Endothelial cell of umbilical vein (primary cell): Measurements from ENCODE around the gene CPNE1. TPM values are rescaled to one million over a fixed set of nuclear protein-coding genes. Genes with fewer than 3 reads are reported as not detected.

Experiments used
- BruUV-seq: library from RNA; stranded (reverse); fragments of 400-500 nt; replicated peaks from 2 replicates; lab custom pipeline; 2021; lab: Mats Ljungman, UMichigan
- CTCF ChIA-PET: fragments of 300-600, 350-600 bp; sonication (Branson Sonifier 250); formaldehyde crosslinking; loops from one replicate; lab custom pipeline; 2021; ENCODE audit warnings: antibody characterized with exemption, inconsistent platforms; lab: Charles Lee
- POLR2A ChIA-PET: fragments of 300-600, 350-600 bp; sonication (Branson Sonifier 250); formaldehyde crosslinking; loops from one replicate; lab custom pipeline; 2021; ENCODE audit warnings: antibody characterized with exemption, inconsistent platforms; lab: Charles Lee
- DNase-seq: peaks from one replicate; pipeline ENCODE4 v3.0.0-alpha.2; 2011; ENCODE audit warnings: low read depth, low spot score
- FAIRE-seq: peaks from 2 replicates; lab custom pipeline; 2011; peaks lifted over from hg19 to GRCh38; lab: Jason Lieb, UNC
- H2AFZ ChIP-seq: 2 replicates; pipeline ENCODE4 v1.6.0; 2012; ENCODE audit warnings: low read depth, low read length, control low read depth, inconsistent platforms
- H3K27ac ChIP-seq: 2 replicates; pipeline ENCODE4 v1.5.1; 2011; ENCODE audit warnings: low read depth, mild to moderate bottlenecking, control low read depth, low read length, moderate library complexity; ENCODE audit not compliant: insufficient read depth
- H3K27me3 ChIP-seq, 2 experiments: 2 replicates each; pipeline versions ENCODE4 v1.6.0 to v1.6.1; 2011; ENCODE audit warnings: low read length in 2 of 2, mixed read lengths in 1 of 2; ENCODE audit not compliant: control insufficient read depth in 2 of 2, insufficient read depth in 2 of 2
- H3K36me3 ChIP-seq, 2 experiments: 2 replicates in 1 of 2; 3 replicates in 1 of 2; pipeline ENCODE4 v1.5.1; 2011; ENCODE audit warnings: low read length in 2 of 2, mild to moderate bottlenecking in 1 of 2, moderate library complexity in 1 of 2; ENCODE audit not compliant: control insufficient read depth in 2 of 2, insufficient read depth in 2 of 2; ENCODE audit errors: extremely low read depth in 1 of 2
- H3K4me1 ChIP-seq: 3 replicates; pipeline ENCODE4 v1.5.1; 2011; ENCODE audit warnings: mild to moderate bottlenecking, low read length; ENCODE audit not compliant: control insufficient read depth, insufficient read depth; ENCODE audit errors: extremely low read depth
- H3K4me2 ChIP-seq: 2 replicates; pipeline ENCODE4 v1.6.1; 2011; ENCODE audit warnings: low read length, control low read depth, mixed read lengths; ENCODE audit not compliant: insufficient read depth
- H3K4me3 ChIP-seq, 3 experiments: fragments of 200-600 bp in 1 of 3; sonication (generic), shearing (Covaris generic) in 1 of 3; replicated peaks in 1 of 3; 2 replicates each; pipeline ENCODE4 v1.5.1; 2011 to 2016; ENCODE audit warnings: control low read depth in 3 of 3, low read length in 3 of 3, mild to moderate bottlenecking in 2 of 3, inconsistent platforms in 1 of 3, low read depth in 1 of 3, moderate library complexity in 1 of 3; ENCODE audit not compliant: insufficient read depth in 1 of 3
- H3K79me2 ChIP-seq: 2 replicates; pipeline ENCODE4 v1.6.0; 2012; ENCODE audit warnings: low read length, inconsistent platforms; ENCODE audit not compliant: control insufficient read depth, insufficient read depth
- H3K9ac ChIP-seq: replicated peaks from 2 replicates; pipeline ENCODE3; 2011; ENCODE audit warnings: low read length, control low read depth; ENCODE audit not compliant: insufficient read depth; ENCODE audit errors: extremely low read depth
- H3K9me1 ChIP-seq: replicated peaks from 3 replicates; pipeline ENCODE4 v1.6.0; 2011; ENCODE audit warnings: mild to moderate bottlenecking, low read length; ENCODE audit not compliant: control insufficient read depth, insufficient read depth; ENCODE audit errors: extremely low read depth
- H3K9me3 ChIP-seq: replicated peaks from 2 replicates; pipeline ENCODE4 v1.5.1; 2012; ENCODE audit warnings: low read length, inconsistent platforms; ENCODE audit not compliant: control insufficient read depth, insufficient read depth
- H4K20me1 ChIP-seq: replicated peaks from 2 replicates; pipeline ENCODE3; 2011; ENCODE audit warnings: mild to moderate bottlenecking, low read length; ENCODE audit not compliant: control insufficient read depth, insufficient read depth; ENCODE audit errors: extremely low read depth
- CTCF ChIP-seq, 2 donors: IDR thresholded peaks; 1 replicate in 1 of 2; 2 replicates in 1 of 2; pipeline ENCODE4 v1.5.1; 2011; ENCODE audit warnings: low read length in 2 of 2, mild to moderate bottlenecking in 2 of 2, moderate library complexity in 2 of 2, control low read depth in 1 of 2, inconsistent platforms in 1 of 2, low read depth in 1 of 2; ENCODE audit not compliant: insufficient read depth in 1 of 2; ENCODE audit errors: extremely low read depth in 1 of 2
- EZH2 ChIP-seq: IDR thresholded peaks from 2 replicates; pipeline ENCODE4 v1.6.1; 2012; ENCODE audit warnings: borderline replicate concordance, low read depth, mild to moderate bottlenecking, moderate library complexity, low read length, inconsistent platforms; ENCODE audit not compliant: severe bottlenecking
- GATA2 ChIP-seq: IDR thresholded peaks from 2 replicates; pipeline ENCODE4 v1.7.0; 2011; ENCODE audit warnings: low read depth, mild to moderate bottlenecking, moderate library complexity, mixed read lengths, low read length; ENCODE audit not compliant: insufficient read length, insufficient read depth
- JUN ChIP-seq: IDR thresholded peaks from 2 replicates; pipeline ENCODE4 v1.6.1; 2011; ENCODE audit warnings: borderline replicate concordance, low read depth; ENCODE audit not compliant: insufficient read length, insufficient read depth
- MAX ChIP-seq: IDR thresholded peaks from 2 replicates; pipeline ENCODE4 v1.6.1; 2011; ENCODE audit not compliant: insufficient read depth, insufficient read length
- MYC ChIP-seq: IDR thresholded peaks from one replicate; pipeline ENCODE4 v1.6.1; 2011; ENCODE audit warnings: mild to moderate bottlenecking, low read depth, low read length
- POLR2A ChIP-seq: IDR thresholded peaks from 2 replicates; pipeline ENCODE4 v1.6.1; 2012; ENCODE audit warnings: low read depth, mild to moderate bottlenecking, control low read depth, low read length
- POLR2AphosphoS5 ChIP-seq: IDR thresholded peaks from 2 replicates; pipeline ENCODE4 v1.6.1; 2012; ENCODE audit warnings: low read depth, mild to moderate bottlenecking, control low read depth, low read length, moderate library complexity; ENCODE audit not compliant: insufficient read depth
- dilution Hi-C: fragments of 300-500 bp; cut with MboI; formaldehyde crosslinking; loops from one replicate; pipeline ENCODE4 v1.15.0; 2019; ENCODE audit warnings: low sequenced_read_pairs; ENCODE audit not compliant: extremely low pct_ligation_motif_present
- intact Hi-C: fragments of 100-400 bp; cut with micrococcal nuclease; formaldehyde crosslinking; loops from one replicate; pipeline ENCODE4 v1.10.0; 2022
- polyA plus RNA-seq, 4 experiments: library from polyadenylated mRNA; depleted of rRNA in 3 of 4; stranded (reverse) in 3 of 4; unstranded in 1 of 4; fragments of >200 nt; gene quantifications; 2 replicates each; pipeline versions ENCODE4 v1.2.1 to v1.2.3, GENCODE V29; 2011 to 2012; ENCODE audit warnings: missing spikeins in 1 of 4
- total RNA-seq: library from RNA; stranded (reverse); gene quantifications from 2 replicates; pipeline ENCODE4 v1.2.3, GENCODE V29; 2021

The CPNE1 gene
- total and polyA plus RNA-seq, 2 donors (not counting 3 experiments of a cell fraction or from before 2014, with no cell fraction given), result 244 to 316 TPM

- intact Hi-C loops (no loop called here), dilution Hi-C loops (no loop called here)
- Histone ChIP-seq H4K20me1 (no peaks in the 10 kb centered on the region), H3K4me3 (no peak overlapping the region), H3K4me1 (no peaks in the 10 kb centered on the region), H2AFZ (no peak overlapping the region), H3K9ac (no peak overlapping the region), H3K79me2 (peaks cover 4% of the 10 kb centered on the region), H3K27ac (no peak overlapping the region), H3K36me3 (peaks cover 6 to 40% of the 10 kb centered on the region in 2 experiments), H3K9me3 (no peaks in the 10 kb centered on the region), H3K4me2 (no peak overlapping the region), H3K27me3 (no peaks in the 10 kb centered on the region), H3K9me1 (no peaks in the 10 kb centered on the region)
- ChIA-PET POLR2A (no interaction called here), CTCF (interaction anchor here (1.5 to 2.3 kb wide), 2 partner anchors 9 to 12 kb away, joined by 5 to 11 read pairs; no protein-coding TSS in a partner anchor)
- FAIRE-seq, result no peak
- BruUV-seq, result no TSS peak
- TF ChIP-seq GATA2 (no peak), POLR2AphosphoS5 (no peak), POLR2A (no peak), JUN (no peak), MAX (no peak), MYC (no peak), CTCF (IDR thresholded peaks at IDR 0.05; ENCODE audit: extremely low read depth in 1 of 2, insufficient read depth in 1 of 2, low read depth in 1 of 2, low read length in 2 of 2) (no peak), EZH2 (no peak)
- no peak for DNase-seq
Observed at GRCh38 chr20:35630636-35631035, 34.1 kb downstream of the CPNE1 start.
